ENCODE measurements around the gene C1orf21. TPM values are rescaled to one million over a fixed set of nuclear protein-coding genes. Genes with fewer than 3 reads are reported as not detected.
A peak's percentile ranks its signal among the peaks of the same experiment; 100 is the strongest.

The C1orf21 gene
- polyA plus RNA-seq, 1 of the 3 experiments (the other 2 are of a cell fraction): 4.8 TPM

- POLR2A ChIA-PET: no interaction called here
Observed at GRCh38 chr1:184621260-184621659, 234.4 kb downstream of the C1orf21 start.

More at GRCh38 chr1:184621260-184621659, 234.4 kb downstream of the C1orf21 start:
- H3K4me2 ChIP-seq: no peak overlapping the region
- H2AFZ ChIP-seq (ENCODE audit: low read depth): no peak overlapping the region
- H4K20me1 ChIP-seq (ENCODE audit: insufficient read depth): no peaks in the 10 kb centered on the region
- H3K27ac ChIP-seq (ENCODE audit: low read depth in 2 of 2, low read length in 1 of 2): peak overlapping the region in 1 of 2 experiments; percentile 85; a peak in 2 of 4 replicates
- H3K9me2 ChIP-seq: no peaks in the 10 kb centered on the region
- peaks cover 0 to 9% of the 10 kb centered on the region in 2 experiments for H3K36me3 ChIP-seq (replicated peaks in 1 of 2; ENCODE audit: control insufficient read depth in 1 of 2, insufficient read depth in 2 of 2, low read length in 1 of 2)
- H3K79me2 ChIP-seq (ENCODE audit: insufficient read depth): no peaks in the 10 kb centered on the region
- H3K27me3 ChIP-seq (ENCODE audit: insufficient read depth): no peaks in the 10 kb centered on the region
- CTCF ChIA-PET: no interaction called here
- no peak for DNase-seq
- no peak overlapping the region for H3K4me3 ChIP-seq (ENCODE audit: low read depth in 2 of 2, low read length in 1 of 2)
- no peaks in the 10 kb centered on the region for H3F3A ChIP-seq (replicated peaks; ENCODE audit: insufficient read depth)
- 81% methylated on average over 5 of the region's 5 CpGs for WGBS (ENCODE audit: low lambda C conversion rate)
- H3K9me3 ChIP-seq: no peaks in the 10 kb centered on the region
- TF ChIP-seq MEF2A (IDR thresholded peaks at IDR 0.05; ENCODE audit: borderline replicate concordance, low read depth): no peak
- TF ChIP-seq, protein P1, sequence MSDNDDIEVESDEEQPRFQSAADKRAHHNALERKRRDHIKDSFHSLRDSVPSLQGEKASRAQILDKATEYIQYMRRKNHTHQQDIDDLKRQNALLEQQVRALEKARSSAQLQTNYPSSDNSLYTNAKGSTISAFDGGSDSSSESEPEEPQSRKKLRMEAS (IDR thresholded peaks at IDR 0.05; ENCODE audit: low read depth): no peak
- TF ChIP-seq, protein P2, sequence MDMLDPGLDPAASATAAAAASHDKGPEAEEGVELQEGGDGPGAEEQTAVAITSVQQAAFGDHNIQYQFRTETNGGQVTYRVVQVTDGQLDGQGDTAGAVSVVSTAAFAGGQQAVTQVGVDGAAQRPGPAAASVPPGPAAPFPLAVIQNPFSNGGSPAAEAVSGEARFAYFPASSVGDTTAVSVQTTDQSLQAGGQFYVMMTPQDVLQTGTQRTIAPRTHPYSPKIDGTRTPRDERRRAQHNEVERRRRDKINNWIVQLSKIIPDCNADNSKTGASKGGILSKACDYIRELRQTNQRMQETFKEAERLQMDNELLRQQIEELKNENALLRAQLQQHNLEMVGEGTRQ (IDR thresholded peaks at IDR 0.05; ENCODE audit: borderline replicate concordance, low read depth, low read length): no peak
- no peak for TF ChIP-seq TAF1 (IDR thresholded peaks at IDR 0.05; ENCODE audit: borderline replicate concordance, low read depth, low read length)
- no peak for TF ChIP-seq RXRA (IDR thresholded peaks at IDR 0.05; ENCODE audit: borderline replicate concordance, low read depth)
- no peak for TF ChIP-seq SMC3 (IDR thresholded peaks at IDR 0.05; ENCODE audit: low read depth, low read length)
- no peak for TF ChIP-seq REST (IDR thresholded peaks at IDR 0.05; ENCODE audit: low read depth, low read length)
- TF ChIP-seq RAD21 (IDR thresholded peaks at IDR 0.05; ENCODE audit: low read length): no peak
- TF ChIP-seq, protein P3, sequence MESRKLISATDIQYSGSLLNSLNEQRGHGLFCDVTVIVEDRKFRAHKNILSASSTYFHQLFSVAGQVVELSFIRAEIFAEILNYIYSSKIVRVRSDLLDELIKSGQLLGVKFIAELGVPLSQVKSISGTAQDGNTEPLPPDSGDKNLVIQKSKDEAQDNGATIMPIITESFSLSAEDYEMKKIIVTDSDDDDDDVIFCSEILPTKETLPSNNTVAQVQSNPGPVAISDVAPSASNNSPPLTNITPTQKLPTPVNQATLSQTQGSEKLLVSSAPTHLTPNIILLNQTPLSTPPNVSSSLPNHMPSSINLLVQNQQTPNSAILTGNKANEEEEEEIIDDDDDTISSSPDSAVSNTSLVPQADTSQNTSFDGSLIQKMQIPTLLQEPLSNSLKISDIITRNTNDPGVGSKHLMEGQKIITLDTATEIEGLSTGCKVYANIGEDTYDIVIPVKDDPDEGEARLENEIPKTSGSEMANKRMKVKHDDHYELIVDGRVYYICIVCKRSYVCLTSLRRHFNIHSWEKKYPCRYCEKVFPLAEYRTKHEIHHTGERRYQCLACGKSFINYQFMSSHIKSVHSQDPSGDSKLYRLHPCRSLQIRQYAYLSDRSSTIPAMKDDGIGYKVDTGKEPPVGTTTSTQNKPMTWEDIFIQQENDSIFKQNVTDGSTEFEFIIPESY (IDR thresholded peaks at IDR 0.05; ENCODE audit: borderline replicate concordance, low read depth): no peak
- TF ChIP-seq JUND (IDR thresholded peaks at IDR 0.05): no peak
- TF ChIP-seq FOXJ3 (CRISPR knock-in tag; IDR thresholded peaks at IDR 0.05): no peak
- TF ChIP-seq, protein P4, sequence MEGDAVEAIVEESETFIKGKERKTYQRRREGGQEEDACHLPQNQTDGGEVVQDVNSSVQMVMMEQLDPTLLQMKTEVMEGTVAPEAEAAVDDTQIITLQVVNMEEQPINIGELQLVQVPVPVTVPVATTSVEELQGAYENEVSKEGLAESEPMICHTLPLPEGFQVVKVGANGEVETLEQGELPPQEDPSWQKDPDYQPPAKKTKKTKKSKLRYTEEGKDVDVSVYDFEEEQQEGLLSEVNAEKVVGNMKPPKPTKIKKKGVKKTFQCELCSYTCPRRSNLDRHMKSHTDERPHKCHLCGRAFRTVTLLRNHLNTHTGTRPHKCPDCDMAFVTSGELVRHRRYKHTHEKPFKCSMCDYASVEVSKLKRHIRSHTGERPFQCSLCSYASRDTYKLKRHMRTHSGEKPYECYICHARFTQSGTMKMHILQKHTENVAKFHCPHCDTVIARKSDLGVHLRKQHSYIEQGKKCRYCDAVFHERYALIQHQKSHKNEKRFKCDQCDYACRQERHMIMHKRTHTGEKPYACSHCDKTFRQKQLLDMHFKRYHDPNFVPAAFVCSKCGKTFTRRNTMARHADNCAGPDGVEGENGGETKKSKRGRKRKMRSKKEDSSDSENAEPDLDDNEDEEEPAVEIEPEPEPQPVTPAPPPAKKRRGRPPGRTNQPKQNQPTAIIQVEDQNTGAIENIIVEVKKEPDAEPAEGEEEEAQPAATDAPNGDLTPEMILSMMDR (IDR thresholded peaks at IDR 0.05): no peak
- TF ChIP-seq NRF1 (IDR thresholded peaks at IDR 0.05; ENCODE audit: low read depth, low read length): no peak
- no peak for TF ChIP-seq GATA2 (CRISPR knock-in tag; IDR thresholded peaks at IDR 0.05)
- TF ChIP-seq EP300 (IDR thresholded peaks at IDR 0.05; ENCODE audit: borderline replicate concordance in 1 of 2, low read depth in 1 of 2, low read length in 1 of 2): no peak
- no peak for TF ChIP-seq SIN3A (IDR thresholded peaks at IDR 0.05; ENCODE audit: borderline replicate concordance, low read depth, low read length)
- TF ChIP-seq RFX5 (IDR thresholded peaks at IDR 0.05; ENCODE audit: low read length): no peak
- no peak for TF ChIP-seq CHD2 (IDR thresholded peaks at IDR 0.05; ENCODE audit: low read length, partially characterized antibody)
- no peak for TF ChIP-seq TEAD4 (IDR thresholded peaks at IDR 0.05; ENCODE audit: borderline replicate concordance, insufficient read depth)
- peaks cover 3 to 26% of the 10 kb centered on the region in 2 experiments; a peak in 2 of 4 replicates for H3K4me1 ChIP-seq (ENCODE audit: control insufficient read depth in 1 of 2, insufficient read depth in 2 of 2, low read depth in 1 of 2, low read length in 1 of 2)
- no peak overlapping the region for H3K9ac ChIP-seq

All from SK-N-SH (cell line).